ENCODE results near the gene WDR90.

Gene WDR90

DNA sequence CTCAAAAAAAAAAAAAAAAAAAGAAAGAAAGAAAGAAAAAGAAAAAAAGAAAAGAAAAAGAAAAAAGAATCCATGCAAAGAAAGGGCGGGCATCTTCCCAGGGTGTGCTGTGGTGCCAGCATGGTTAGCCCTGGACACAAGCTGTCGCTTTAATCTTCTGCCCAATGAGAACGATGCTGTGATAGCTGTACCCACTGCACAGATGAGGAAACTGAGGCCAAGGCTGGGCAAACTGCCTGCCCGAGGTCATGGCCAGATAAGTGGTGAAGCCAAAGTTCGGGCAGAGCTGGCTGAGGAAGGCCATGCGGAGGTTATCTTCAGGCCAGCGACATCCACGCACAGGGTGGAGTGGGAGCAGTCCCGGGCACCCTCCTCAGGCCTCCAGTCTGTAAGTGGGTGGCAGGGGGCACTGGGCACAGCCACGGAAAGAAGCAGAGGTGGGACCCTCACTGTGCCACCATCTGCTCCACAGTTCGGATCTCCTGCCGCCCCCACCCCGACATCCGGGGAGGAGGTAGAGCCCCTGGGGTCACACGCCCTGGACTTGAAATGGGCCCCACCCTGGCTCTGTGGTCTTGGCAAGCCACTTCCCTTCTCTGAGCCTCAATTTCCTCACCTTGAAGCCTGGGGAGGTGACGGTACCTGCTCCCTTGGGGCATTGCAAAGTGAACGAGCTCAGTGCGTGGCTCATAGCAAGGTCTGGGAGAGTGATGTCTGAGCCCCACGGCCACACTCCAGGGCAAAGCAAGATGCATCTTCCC lies 49.9 kb downstream of the WDR90 start:
- H3K27me3 Mint-ChIP-seq, result peaks cover 16% of the 10 kb centered on the region
- no peaks in the 10 kb centered on the region for H3K9me3 Mint-ChIP-seq
- H3K4me3 Mint-ChIP-seq, result peak overlapping the region; percentile 11
- ATAC-seq (ENCODE audit: low read depth) (no peak), DNase-seq (ENCODE audit: low spot score in 2 of 2) (no peak)
- H3K4me1 Mint-ChIP-seq, result peaks cover 10% of the 10 kb centered on the region
- H3K27ac Mint-ChIP-seq, result no peak overlapping the region
- H3K36me3 Mint-ChIP-seq, result no peaks in the 10 kb centered on the region

DNA sequence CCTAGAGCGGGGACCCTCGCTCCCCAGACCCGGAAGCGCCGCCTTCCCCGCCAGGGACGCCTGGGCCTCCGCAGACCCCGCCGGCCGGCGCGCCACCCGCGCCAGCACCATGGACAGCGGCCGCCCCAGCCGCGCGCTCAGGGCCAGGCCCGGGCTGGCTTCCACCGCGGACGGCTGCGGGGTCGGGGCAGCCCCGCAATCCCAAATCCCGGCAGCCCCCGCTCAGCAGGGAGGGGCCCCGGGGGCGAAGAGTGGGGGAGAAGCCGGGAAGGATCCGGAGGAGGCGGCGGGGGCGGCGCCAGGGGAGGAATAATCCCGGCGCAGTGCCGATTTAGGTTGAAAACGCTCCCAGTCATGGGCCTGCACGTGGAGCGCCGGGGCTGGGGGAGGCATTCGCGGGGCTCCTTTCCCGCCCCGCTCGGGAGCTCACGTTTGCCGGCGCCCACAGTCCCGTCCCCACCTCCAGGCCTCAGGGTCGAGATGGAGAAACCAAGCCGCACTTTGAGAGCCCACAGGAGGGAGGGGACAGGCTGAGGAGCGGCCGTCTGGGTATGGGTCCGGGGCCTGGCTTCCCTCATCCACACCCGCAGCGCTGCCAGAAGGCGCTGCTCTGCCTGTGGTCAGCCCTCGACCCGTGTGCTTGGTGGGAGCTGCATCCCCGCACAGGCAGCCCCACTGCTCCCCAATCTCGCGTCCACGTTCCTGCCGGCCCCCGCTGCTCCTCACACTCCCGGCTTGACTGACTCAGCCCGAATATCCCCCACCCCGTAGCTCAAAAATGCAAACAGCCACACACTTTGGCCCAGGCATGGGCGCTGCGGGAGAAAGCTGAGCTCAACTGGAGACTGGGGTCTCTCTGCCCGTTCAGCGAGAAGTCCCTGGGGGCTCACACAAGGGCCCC lies 51.8 kb downstream of the WDR90 start:
- Mint-ChIP-seq H3K4me1 (peaks cover under 1% of the 10 kb centered on the region), H3K27ac (no peak overlapping the region)

DNA sequence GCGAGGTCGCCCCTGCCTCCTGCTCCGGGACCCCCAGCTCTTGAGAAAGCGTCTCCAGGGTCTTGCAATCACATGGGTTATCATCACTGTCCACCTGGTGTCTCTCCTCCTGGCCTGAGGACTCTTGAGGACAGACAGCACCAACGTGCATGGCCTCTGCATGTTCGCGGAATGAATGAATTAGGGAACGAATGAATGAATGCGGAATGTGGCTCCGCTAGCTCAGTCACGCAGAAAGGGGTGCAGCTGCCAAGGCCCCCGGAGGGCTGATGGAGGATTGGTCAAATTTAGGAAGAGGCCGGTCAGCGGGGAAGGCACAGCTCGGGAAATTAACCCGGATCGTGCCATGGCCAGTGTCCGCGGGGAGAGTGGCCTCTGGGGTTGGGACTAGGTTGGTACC lies 53.2 kb downstream of the WDR90 start:
- Mint-ChIP-seq H3K4me3 (no peak overlapping the region), H3K4me1 (peaks cover 3% of the 10 kb centered on the region), H3K36me3 (no peaks in the 10 kb centered on the region), H3K9me3 (no peaks in the 10 kb centered on the region), H3K27me3 (peaks cover 16% of the 10 kb centered on the region), H3K27ac (no peak overlapping the region)
- DNase-seq (ENCODE audit: low spot score in 2 of 2), result no peak
- ATAC-seq (ENCODE audit: low read depth), result no peak

More for the DNA sequence above, 51.8 kb downstream of the WDR90 start:
- Mint-ChIP-seq H3K4me3 (no peak overlapping the region), H3K27me3 (peaks cover 18% of the 10 kb centered on the region), H3K36me3 (no peaks in the 10 kb centered on the region), H3K9me3 (no peaks in the 10 kb centered on the region)
- ATAC-seq (ENCODE audit: low read depth), result peak; percentile 64
- no peak for DNase-seq (ENCODE audit: low spot score in 2 of 2)

DNA sequence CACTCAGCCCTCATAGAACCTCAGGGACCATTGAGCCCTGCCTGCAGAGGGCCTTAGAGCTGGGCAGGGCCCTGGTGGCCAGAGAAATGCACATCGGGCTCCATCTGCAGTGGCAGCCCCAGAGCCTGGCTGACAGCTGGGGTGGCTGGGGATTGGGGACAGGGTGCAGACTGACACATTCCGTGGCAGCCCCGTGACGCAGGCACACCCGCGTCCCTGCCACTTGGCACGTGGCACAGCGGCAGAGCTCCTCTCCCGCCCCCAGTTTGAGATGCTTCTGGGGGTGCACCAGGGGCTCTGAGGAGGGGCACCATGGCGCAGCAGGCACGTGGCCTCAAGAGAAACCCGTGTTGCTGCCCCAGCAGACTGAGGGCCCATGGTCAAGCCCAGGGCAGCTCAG lies 54.2 kb downstream of the WDR90 start:
- H3K27me3 Mint-ChIP-seq, result peaks cover 24% of the 10 kb centered on the region
- H3K36me3 Mint-ChIP-seq, result no peaks in the 10 kb centered on the region
- no peak for DNase-seq (ENCODE audit: low spot score in 2 of 2)
- no peaks in the 10 kb centered on the region for H3K9me3 Mint-ChIP-seq
- H3K4me3 Mint-ChIP-seq, result no peak overlapping the region
- no peak for ATAC-seq (ENCODE audit: low read depth)
- H3K4me1 Mint-ChIP-seq, result peaks cover 3% of the 10 kb centered on the region
- H3K27ac Mint-ChIP-seq, result no peak overlapping the region

DNA sequence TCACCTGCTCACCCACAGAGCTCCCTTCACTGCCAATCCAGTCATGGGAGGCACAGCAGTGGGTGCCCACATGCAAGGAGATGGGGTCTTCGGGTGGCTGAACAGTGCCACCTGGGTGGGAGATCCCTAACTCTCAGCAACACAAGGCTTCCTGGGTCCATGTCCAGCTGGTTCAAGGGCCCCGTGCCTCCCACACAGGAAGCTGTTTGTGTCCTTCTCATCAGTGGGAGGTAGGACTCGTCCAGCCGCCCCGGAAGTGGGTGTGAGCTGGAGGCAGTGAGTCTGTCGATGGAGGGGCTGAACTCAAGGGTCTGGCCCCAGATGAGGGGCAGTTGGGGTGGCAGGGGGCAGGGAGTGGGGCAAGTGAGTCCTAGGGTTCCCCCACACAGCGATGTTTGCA lies 54.9 kb downstream of the WDR90 start:
- H3K9me3 Mint-ChIP-seq, result no peaks in the 10 kb centered on the region
- ATAC-seq (ENCODE audit: low read depth), result no peak
- no peaks in the 10 kb centered on the region for H3K36me3 Mint-ChIP-seq
- H3K4me3 Mint-ChIP-seq, result no peak overlapping the region
- peaks cover 25% of the 10 kb centered on the region for H3K27me3 Mint-ChIP-seq
- H3K27ac Mint-ChIP-seq, result no peak overlapping the region
- peaks cover 3% of the 10 kb centered on the region for H3K4me1 Mint-ChIP-seq
- DNase-seq (ENCODE audit: low spot score in 2 of 2), result no peak

DNA sequence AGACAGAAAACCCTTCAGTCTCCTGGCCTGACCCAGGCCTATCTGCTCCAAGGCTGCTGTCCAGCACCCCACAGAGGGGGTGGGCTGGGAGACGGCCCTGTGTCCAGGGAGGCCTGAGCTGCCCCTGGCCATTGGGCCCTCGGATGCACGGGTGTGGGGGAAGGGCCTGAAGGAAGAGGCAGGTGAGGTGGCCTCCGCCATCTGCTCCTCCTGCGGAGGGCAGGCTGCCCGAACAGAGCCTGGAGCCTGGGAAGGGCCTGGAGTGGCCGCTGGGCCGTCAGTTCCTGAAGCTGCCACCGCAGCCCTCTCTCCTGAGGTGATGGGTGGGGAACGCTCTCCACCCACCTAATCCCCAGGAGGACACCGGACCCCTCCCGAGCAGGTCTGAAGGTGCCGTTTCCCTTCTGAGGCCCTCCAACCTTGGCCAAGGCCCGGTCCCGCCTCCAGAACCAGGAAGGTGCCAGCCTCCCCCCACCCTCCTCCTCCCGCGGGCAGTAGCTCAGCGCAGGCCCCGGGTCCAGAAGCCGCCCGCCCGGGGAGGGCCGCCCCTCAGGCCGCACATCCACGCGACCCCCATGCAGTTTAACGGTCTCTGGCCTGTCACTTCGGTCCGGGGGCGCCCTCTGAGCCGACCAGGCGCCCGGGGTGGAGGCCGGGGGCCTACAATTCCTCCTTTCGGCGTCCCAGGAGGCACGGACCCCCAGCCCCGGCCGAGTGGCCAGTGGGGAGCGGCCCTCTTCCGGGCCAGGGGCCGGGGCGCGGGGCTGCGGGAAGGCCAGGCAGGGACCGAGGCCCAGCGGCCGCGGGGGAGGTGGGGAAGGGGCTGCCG lies 55.6 kb downstream of the WDR90 start:
- Mint-ChIP-seq H3K4me1 (peaks cover 3% of the 10 kb centered on the region), H3K36me3 (no peaks in the 10 kb centered on the region), H3K27me3 (peaks cover 30% of the 10 kb centered on the region), H3K27ac (no peak overlapping the region), H3K9me3 (no peaks in the 10 kb centered on the region), H3K4me3 (no peak overlapping the region)
- DNase-seq (ENCODE audit: low spot score in 2 of 2) (no peak), ATAC-seq (ENCODE audit: low read depth) (no peak)

DNA sequence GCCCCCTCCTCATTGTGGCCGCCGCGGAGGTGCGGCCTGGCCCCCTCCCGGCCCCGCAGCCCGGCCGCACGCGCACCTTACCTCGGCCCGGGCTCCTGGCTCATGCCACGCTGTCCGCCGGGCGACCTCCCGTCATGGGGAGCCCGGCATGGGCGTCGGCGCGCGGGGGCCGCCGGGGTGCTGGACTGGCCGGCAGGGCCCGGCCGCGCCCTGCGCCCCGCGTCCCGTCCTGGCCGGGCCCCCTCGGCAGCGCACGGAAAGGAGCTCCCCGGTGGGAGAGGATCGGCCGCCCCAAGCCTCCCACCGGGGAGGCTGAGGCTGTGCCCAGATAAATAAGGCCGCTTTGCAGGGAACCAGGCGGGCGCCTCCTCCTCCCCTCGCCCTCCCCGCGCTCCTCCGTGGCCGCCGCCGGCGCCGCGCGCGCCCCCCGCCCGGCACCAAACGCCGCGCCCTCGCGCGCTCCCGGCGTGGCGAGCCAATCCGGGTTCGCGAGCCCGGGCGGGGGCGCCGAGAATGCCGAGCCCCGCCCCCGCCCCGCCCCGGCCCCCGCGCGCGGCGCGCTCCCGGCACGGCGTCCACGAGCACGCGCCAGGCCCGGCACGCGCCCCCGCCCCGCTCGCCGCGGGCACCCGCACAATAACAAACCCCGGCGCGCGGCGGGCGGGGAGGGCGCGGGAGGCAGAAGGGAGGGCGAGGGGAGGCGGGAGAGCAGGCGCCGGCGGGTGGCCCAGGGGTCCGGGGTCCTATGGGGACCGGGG lies 56.4 kb downstream of the WDR90 start, which contains the start of gene FBXL16:
Gene FBXL16 (minus strand): TSS at position 371 of the 758 bp plus-strand sequence. CDS start 8,396 bp downstream, outside the sequence.
- Mint-ChIP-seq H3K4me1 (peaks cover 3% of the 10 kb centered on the region), H3K9me3 (no peaks in the 10 kb centered on the region), H3K27me3 (peaks cover 32% of the 10 kb centered on the region), H3K27ac (no peak within 1 kb of the TSS), H3K4me3 (no peak within 1 kb of the TSS), H3K36me3 (no peaks in the 10 kb centered on the region)
- DNase-seq (ENCODE audit: low spot score in 2 of 2) (no peak), ATAC-seq (ENCODE audit: low read depth) (peak; percentile 15)

DNA sequence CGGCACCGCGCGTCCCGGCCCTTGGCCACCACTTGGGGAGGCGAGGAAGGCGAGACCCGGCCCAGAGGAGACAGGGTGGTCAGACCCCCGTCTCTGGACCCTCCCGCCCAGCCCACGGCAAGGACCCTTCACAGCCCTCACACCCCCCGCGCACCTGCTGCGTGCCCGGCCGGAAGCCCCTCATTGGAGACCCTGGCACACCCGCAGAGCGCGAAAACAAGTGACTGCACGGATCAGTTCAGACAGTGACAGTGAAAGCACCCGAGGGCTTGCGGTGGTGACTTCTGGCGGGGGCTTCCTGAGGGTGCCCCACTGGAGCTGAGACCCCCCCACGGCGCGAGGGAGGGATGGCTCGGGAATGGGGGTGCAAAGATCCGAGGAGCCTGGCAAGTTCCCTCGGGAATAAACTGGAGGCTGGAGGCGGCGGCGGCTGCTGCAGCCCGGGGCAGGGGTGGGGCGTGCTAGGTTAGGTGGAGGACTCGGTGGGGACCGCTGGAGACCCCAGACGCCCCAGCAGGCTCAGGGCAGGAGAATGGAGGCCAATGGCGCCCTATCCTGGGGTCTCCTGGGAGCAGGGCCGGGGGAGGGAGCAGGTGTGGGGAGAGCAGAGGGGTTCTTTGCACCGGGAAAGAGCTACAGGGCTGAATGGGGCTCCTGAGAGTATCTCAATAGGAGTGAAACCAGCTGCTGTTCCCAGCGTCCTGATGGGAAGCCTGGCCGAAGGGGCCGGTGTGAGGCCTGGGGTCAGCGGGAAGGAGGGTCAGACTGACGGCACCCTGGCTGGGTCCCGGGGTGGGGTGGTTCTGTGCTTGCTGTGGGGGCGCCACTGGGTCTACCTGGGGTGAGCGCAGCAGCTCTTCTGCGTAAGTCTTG lies 57.3 kb downstream of the WDR90 start:
- Mint-ChIP-seq H3K27me3 (peaks cover 32% of the 10 kb centered on the region), H3K4me3 (no peak overlapping the region), H3K36me3 (no peaks in the 10 kb centered on the region), H3K4me1 (peaks cover 3% of the 10 kb centered on the region), H3K9me3 (no peaks in the 10 kb centered on the region), H3K27ac (no peak overlapping the region)
- ATAC-seq (ENCODE audit: low read depth), result no peak
- DNase-seq (ENCODE audit: low spot score in 2 of 2), result no peak

DNA sequence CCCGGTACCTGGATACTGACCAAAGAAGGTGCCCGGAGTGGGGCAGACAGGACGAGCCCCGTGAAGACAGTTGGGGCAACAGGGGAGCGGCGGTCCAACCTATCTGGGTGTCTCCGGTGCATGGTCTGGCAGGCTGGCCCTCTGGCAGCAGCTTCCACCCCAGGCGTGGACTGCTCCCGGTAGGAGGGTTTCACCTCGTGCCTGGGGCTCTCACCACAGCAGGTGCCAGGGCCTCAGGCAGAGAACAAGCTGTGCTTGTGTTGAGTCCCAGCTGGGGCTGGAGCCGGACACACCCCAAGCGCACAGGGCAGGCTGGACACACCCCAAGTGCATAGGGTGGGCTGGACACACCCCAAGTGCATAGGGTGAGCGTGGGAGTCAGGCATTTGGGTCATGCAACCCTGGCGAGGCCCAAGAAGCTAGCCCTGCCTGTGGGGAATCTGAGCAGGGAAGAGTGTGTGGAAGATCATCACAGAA lies 57.9 kb downstream of the WDR90 start:
- ATAC-seq (ENCODE audit: low read depth) (no peak), DNase-seq (ENCODE audit: low spot score in 2 of 2) (no peak)
- H3K27ac Mint-ChIP-seq, result no peak overlapping the region
- no peak overlapping the region for H3K4me3 Mint-ChIP-seq
- H3K27me3 Mint-ChIP-seq, result peaks cover 28% of the 10 kb centered on the region
- H3K9me3 Mint-ChIP-seq, result no peaks in the 10 kb centered on the region
- peaks cover 3% of the 10 kb centered on the region for H3K4me1 Mint-ChIP-seq
- no peaks in the 10 kb centered on the region for H3K36me3 Mint-ChIP-seq

DNA sequence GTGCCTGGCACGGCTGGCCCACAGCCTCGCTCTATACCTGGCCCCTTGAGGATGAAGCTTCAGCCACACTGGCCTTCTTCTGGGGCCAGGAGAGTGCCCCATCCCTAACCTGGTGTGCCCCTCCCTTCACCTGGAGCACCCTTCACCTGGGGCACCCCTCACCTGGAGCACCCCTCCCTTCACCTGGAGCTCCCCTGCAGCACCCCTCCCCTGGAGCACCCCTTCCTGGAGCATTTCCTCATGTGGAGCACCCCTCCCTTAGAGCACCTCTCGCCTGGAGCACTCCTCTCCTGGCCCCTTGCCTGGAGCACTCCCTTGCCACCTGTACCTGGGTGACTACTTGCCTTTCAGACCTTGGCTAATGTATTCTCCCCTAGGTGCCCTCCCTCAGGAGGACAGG lies 58.9 kb downstream of the WDR90 start:
- Mint-ChIP-seq H3K4me1 (peaks cover 3% of the 10 kb centered on the region), H3K4me3 (no peak overlapping the region), H3K27me3 (peaks cover 22% of the 10 kb centered on the region), H3K36me3 (no peaks in the 10 kb centered on the region), H3K27ac (no peak overlapping the region), H3K9me3 (no peaks in the 10 kb centered on the region)
- DNase-seq (ENCODE audit: low spot score in 2 of 2) (no peak), ATAC-seq (ENCODE audit: low read depth) (no peak)

DNA sequence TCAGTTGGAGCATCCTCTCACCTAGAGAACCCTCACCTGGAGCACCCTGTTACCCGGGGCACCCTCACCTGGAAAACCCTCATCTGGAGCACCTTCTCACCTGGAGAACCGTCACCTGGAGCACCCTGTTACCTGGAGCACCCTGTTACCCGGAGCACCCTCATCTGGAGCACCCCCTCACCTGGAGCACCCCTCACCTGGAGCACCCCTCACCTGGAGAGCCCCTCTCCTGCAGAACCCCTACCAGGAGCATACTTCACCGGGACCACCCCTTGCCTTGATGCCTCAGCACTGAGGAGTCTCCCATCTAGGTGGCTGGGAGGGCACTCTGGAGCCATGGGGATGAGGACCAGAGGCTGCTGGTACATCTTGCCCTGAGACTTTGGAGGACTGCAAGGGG lies 59.8 kb downstream of the WDR90 start:
- Mint-ChIP-seq H3K27ac (no peak overlapping the region), H3K4me3 (no peak overlapping the region), H3K36me3 (no peaks in the 10 kb centered on the region), H3K4me1 (peaks cover 3% of the 10 kb centered on the region), H3K27me3 (peaks cover 19% of the 10 kb centered on the region), H3K9me3 (no peaks in the 10 kb centered on the region)
- DNase-seq (ENCODE audit: low spot score in 2 of 2), result no peak
- ATAC-seq (ENCODE audit: low read depth), result no peak

DNA sequence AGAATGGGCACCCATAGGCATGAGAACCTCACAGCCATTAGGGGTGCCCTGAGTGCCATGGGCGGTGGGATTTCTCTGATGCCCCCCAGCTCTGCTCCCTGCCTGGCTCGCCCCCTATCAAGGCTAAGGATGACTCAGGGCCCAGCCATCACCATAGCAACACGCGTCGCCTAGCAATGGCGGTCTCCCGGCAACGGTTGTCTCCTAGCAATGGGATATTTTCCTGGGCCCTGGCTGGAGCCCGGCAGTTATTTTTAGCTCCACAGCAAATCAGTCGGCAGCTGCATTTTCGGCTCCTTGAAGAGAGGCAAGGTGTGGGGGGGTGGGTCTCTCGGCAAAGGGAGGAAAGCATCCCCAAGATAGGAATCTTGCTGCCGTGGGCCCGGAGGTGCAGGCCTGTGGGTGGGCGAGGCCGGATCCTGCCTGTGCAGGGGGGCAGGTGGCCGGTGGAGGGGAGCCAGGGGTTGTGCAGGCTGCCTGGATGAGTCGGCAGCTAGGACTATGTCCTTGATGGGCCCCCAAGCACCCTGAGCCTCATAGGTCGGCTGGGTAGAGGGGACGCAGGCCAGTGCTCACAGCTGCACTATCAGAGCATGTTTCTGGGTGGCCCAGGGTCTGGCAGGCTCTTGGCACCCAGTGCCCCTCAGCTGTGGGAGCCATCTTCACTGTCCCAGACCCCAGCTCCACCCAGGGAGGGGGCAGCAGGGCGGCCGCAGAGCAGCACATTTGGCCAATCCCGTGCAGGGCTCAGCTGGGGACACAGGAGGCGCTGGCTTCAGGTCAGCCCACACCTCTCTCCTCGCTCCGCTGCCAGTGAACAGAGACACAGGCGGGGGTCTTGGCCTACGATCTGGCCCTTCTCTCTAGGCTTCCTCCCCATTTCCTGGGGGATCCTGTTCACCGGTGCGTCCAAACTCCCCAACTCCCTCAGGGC lies 60.7 kb downstream of the WDR90 start:
- Mint-ChIP-seq H3K27me3 (peaks cover 19% of the 10 kb centered on the region), H3K36me3 (no peaks in the 10 kb centered on the region), H3K27ac (no peak overlapping the region), H3K4me3 (no peak overlapping the region), H3K4me1 (peaks cover 5% of the 10 kb centered on the region), H3K9me3 (no peaks in the 10 kb centered on the region)
- DNase-seq (ENCODE audit: low spot score in 2 of 2), result no peak
- no peak for ATAC-seq (ENCODE audit: low read depth)
